GM12801 (cell line): ENCODE data around the gene CLPSL1.

Experiments used
- CTCF ChIP-seq: IDR thresholded peaks from one replicate; pipeline ENCODE4 v1.5.1; 2011; ENCODE audit warnings: control low read depth; ENCODE audit not compliant: insufficient read length; ENCODE audit errors: extremely low read depth

CLPSL1 gene

GRCh38 chr6:35790683-35791082 lies 9.9 kb downstream of the CLPSL1 start:
- TF ChIP-seq CTCF = no peak

- no peak for TF ChIP-seq CTCF
These were observed 14.0 kb downstream of the CLPSL1 start for GRCh38 chr6:35794536-35795452.

GRCh38 chr6:35795453-35796071 lies 14.7 kb downstream of the CLPSL1 start:
- TF ChIP-seq CTCF = no peak

- TF ChIP-seq CTCF = no peak
These were observed 15.4 kb downstream of the CLPSL1 start for GRCh38 chr6:35796236-35796635.

GRCh38 chr6:35797837-35798526 lies 17.2 kb downstream of the CLPSL1 start:
- TF ChIP-seq CTCF = no peak

- TF ChIP-seq CTCF = no peak
These were observed 17.9 kb downstream of the CLPSL1 start for GRCh38 chr6:35798706-35799105.

GRCh38 chr6:35801148-35801547 lies 20.3 kb downstream of the CLPSL1 start:
- TF ChIP-seq CTCF = no peak
